Right ventricle myocardium inferior (tissue), 1 donor: Measurements from ENCODE around the gene C2orf80. TPM values are rescaled to one million over a fixed set of nuclear protein-coding genes. Genes with fewer than 3 reads are reported as not detected.

ENCODE experiments used
- ATAC-seq: fragments of 200-7000 bp; cut with Tn5 transposase; one replicate; pipeline ENCODE4 v1.9.1; 2020; ENCODE audit warnings: mild to moderate bottlenecking, moderate library complexity
- DNase-seq: peaks from one replicate; pipeline ENCODE4 v3.0.0; 2021; ENCODE audit errors: missing footprints
- intact Hi-C: fragments of 100-400 bp; cut with DNase I; formaldehyde crosslinking; loops from one replicate; pipeline ENCODE4 v1.11.0; 2022
- total RNA-seq: library from RNA; stranded (reverse); fragmentation: NEBNext Ultra II Directional; extraction: Animal tissue kit (Norgen Biotek cat#: 25700); gene quantifications from one replicate; pipeline ENCODE4 v1.2.1, GENCODE V29; 2021
- donor health status: DM: no; HTN: yes; CAD: no; lungs with severe emphysema.

Gene C2orf80
- total RNA-seq, 1 donor from 2014 or later, result not detected

DNA sequence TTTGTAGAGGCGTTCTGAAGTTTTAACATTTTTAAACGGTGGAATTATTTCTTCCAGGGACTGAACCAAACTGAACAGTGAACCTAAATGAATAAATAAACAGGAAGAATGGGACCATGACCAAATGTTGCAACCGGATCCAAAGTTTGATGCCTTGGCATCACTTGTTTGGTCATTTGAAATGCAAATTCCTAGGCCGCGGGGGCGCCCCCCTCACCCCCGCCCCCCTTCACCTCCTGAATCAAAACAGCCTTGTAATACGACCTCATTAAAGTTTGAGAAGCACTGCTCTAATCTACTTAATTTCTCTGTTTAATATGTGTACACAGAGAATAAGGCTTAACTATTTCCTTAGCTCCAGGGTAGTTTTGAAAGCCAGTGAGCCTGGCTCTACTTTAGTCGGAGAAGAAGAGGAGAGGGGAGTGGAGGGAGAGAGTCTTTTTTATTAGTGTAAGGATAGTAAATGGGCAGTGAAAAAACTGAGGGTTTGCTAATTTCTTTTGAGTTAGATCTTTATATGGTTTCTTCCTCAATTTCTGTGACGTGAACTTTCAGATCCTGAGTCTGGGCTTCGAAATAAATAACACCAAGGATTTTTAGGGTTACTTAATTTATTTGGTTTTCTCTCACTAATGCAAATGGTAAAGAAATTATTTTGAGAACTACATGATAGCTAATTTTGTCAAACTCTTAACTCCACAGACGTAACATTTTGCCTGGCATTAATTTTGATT is 5.7 kb downstream of the C2orf80 start:
- ATAC-seq (no peak), DNase-seq (no peak)
- intact Hi-C loops, result no loop called here

DNA sequence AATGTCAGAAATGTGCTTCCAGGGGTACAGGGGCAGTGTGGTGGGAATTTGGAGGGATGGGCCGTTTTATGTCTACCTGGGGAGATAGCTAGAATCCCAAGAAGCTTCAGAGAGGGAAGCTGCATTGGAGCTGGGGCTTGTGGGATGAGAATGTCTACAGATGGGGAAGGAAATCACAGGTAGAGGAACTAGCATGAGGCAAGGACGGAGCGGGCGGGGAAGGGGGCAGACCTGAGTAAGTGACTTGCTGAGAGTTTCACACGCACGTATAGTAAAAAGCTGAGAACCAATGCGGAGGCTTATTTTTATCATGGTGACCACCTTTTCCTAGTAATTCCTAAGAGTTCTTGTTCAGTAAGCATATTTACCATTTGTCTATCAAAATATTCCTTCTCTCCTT is 6.3 kb downstream of the C2orf80 start:
- DNase-seq (no peak), ATAC-seq (no peak)
- intact Hi-C loops, result no loop called here

DNA sequence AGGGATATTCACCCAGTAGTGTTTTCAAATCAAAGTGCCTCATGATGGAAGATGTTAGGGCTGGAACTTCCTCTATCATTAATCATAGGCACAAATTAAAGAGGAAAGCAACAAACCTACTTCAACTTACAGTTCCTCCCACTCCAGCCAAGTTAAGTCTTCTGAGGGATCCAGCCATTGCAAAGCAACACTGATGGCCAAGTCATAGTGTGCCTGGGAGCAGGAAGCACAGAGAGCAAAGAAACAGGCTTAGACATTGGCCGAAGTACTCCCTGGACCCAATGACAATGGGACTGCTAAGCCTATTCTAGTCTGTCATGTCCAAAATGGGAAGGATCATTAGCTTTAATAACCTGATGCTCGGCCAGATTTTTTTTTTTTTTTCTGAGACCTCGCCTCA is 7.0 kb downstream of the C2orf80 start:
- intact Hi-C loops, result no loop called here
- ATAC-seq, result no peak
- no peak for DNase-seq

DNA sequence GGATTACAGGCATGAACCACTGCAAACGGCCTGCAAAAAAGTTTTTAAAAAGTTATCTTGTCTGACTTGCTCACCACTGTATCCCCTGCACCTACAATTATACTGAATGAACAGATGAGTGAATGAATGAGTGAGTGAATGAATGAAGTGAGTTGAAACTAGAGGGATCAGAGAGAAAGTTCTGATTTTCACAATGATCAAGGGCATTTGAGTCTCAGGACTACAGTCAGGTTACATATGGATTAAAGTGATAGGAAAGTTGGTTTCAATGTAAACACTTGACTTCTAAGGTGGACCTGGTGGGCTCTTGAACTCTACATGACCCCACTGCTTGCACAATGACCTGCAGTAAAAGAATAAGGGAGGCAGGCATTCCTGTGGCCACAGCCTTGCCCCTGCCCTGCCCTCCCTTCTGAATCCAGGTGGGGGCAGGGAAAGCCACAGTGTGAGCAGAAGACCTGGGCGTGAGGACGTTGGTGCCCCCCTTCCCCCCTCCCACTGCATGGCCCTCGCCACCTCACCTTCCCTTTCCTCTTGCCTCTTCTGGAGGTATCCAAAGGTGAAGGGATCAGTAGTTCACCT is 10.7 kb downstream of the C2orf80 start:
- ATAC-seq, result no peak
- intact Hi-C loops, result loop anchor here (5.0 kb wide), 1 partner anchor 78 kb away; the partner anchor contains the start of gene IDH1
- no peak for DNase-seq

DNA sequence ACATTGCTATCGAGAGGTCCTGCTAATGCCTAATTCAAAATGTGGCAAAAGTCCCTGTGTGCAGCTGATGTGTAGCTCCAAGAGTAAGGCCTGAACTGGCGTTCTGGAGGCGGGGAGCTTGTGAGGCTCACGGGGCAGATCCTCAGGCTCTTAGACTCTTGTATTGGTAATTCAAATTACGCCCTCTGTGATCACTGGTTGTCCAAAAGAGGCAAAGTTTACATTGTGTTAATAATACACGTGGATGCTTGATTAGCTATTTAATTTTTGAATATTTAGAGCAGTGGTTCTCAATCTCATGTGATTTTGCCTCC is 14.0 kb downstream of the C2orf80 start:
- ATAC-seq (no peak), DNase-seq (no peak)
- intact Hi-C loops, result loop anchor here (5.0 kb wide), 1 partner anchor 82 kb away; the partner anchor contains the start of gene IDH1

DNA sequence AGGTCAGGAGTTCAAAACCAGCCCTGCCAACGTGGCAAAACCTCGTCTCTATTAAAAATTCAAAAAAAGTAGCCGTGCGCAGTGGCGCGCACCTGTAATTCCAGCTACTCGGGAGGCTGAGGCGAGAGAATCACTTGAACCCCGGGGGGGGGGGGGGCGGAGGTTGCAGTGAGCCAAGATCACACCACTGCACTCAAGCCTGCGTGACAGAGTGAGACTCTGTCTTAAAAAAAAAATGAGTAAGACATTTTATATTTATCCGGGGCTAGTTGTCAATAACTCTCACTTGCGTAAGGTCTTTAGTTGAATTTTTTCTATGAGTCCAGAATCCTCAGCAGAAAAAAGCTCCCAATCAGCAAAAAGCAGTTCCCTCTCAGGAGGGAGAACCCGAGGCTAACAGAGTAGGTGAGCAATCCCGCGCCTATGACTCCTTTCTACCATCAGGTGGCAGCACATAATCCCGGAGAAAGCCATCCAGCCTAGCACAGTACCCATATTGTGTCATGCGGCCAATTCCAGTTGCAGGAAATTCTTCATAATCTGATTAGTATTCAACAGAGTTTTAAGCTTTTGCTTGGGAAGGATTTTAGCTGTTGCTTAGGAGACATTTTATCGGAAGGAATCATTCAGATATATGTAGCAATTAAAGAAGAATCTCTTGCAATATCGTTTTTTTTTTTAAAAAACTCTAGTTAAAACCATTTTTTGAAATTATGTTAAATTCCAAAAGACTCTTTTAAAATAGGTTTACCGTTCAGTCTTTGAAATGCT is 14.6 kb downstream of the C2orf80 start:
- intact Hi-C loops, result loop anchor here (5.0 kb wide), 1 partner anchor 82 kb away; the partner anchor contains the start of gene IDH1
- ATAC-seq (peak; percentile 96), DNase-seq (no peak)

DNA sequence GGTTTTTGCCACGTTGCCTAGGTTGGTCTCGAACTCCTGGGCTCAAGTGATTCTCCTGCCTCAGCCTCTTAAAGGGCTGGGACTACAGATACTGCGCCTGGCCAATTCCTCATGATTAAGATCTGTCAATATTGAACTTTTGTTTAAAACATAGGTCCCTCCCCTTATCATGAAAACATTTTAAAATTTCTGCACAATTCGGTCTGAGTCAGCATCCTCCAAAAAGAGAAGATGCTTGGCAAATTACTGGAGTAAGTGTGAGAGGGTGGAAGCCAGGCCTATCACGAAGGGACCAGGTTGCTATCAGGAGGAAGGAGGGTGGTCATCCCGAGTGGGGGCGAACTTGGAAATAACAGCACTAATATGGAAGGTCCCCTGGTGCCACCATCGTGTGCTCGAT is 15.7 kb downstream of the C2orf80 start:
- ATAC-seq, result no peak
- intact Hi-C loops, result no loop called here
- no peak for DNase-seq

DNA sequence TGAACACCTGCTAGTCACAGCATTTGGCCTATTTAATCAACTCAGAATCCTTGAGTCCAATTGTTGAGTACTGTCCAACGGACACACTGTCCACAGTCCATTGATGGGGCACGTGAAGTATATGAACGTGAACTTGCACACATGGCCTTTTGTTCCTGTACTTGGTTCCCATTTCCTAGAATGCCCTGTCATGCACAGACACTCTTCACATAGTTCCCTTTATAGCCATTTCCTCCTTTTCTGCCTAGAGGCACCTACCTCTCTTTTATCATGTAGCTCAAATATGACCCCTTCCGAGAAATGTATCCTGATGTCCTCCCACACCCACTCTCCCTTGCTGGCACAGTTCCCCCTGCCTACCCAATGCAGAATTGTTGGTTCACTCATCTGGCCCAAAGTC is 17.7 kb downstream of the C2orf80 start:
- ATAC-seq, result peak; percentile 63
- intact Hi-C loops, result no loop called here
- DNase-seq, result no peak

DNA sequence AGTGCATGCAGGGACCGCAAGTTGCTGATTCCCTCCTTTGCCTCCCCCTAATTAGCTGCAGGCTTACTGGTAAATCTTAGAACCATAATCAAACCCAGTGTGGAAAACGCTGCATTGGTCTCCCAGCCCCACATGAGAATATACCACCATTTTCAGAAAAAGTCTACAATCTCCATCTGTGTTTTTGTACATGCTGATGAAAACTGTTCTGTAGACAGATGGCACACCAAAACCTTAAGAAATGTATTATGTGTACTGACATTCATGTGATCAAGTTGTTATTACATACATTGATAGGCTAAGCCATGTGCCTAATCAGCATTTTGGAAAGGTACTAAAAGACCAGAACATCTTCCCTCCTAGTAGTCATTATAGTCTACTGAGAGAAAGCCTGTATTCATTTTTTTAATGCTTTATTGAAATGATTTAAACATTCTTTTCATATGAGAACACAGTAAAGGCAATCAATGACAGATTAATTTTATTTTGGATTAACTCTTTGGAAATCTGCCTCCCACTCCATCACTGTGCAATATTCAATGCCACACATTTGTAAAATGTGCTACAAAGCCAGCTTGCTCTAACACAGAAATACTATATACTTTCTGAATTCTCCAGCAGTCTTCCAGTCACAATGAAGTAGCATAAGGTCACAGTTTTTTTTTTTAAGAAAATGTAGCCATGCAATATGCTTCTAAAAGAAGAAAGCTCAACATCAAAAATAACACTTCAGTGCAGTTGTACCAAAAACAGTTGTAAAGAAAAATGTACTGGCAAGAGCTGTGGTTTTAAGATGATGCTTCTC is 24.7 kb downstream of the C2orf80 start:
- DNase-seq, result no peak

DNA sequence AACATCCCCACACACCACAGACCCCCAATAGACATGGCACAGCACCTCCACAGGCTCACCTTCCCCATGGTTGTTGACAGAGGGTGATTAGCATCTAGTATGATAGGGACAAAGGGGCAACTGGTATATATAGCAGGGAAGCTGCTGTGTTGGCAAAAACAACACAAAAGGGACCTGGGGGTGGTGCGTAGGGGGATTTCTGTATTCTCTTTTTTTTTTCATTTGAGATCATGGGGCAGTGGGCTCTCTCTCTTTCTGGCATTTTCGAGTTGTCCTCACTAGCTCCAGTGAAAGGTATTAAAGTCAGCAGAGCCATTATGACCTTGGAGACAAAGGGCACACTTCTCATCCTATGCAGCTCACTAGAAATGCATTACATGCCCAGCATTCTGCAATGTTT is 26.3 kb downstream of the C2orf80 start, which contains the start of gene CRYGA:
Gene CRYGA, minus strand, starts transcription at position 101 of the 400 bp plus-strand sequence. Its CDS starts 33 bp downstream, at position 68.
- ATAC-seq, result no peak
- intact Hi-C loops, result no loop called here
- DNase-seq, result no peak

More for the DNA sequence above, 24.7 kb downstream of the C2orf80 start:
- no peak for ATAC-seq
- intact Hi-C loops, result no loop called here

DNA sequence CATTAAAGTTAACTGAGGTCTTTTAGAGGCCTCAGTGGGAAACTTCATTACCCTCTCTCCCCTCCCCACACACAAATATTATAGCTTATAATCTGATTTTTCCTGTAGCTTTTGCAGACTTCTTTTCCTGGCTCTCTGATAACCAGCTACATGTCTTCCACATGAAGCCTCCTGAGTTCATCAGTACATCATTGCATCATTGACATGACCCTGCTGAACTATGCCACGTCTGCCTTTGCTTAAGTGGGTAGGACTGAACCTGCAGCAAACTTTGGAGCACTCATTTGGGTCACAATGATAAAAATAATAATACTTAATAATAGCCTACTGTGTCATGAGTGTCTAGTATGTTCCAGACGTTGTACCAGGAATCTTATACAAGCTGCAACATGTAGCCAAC is 33.4 kb downstream of the C2orf80 start:
- ATAC-seq, result no peak
- intact Hi-C loops, result no loop called here
- DNase-seq, result no peak

DNA sequence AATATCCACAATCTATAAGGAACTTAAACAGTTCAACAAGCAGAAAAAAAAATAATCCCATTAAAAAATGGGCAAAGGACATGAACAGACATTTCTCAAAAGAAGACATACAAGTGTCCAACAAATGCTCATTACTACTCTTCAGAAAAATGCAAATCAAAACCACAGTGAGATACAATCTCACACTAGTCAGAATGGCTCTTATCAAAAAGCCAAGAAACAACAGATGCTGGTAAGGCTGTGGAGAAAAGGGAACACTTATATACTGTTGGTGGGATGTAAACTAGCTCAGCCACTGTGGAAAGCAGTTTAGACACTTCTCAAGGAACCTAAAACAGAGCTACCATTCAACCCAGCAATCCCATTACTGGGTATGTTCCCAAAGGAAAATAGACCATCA is 36.7 kb downstream of the C2orf80 start:
- intact Hi-C loops, result no loop called here
- DNase-seq (no peak), ATAC-seq (no peak)

DNA sequence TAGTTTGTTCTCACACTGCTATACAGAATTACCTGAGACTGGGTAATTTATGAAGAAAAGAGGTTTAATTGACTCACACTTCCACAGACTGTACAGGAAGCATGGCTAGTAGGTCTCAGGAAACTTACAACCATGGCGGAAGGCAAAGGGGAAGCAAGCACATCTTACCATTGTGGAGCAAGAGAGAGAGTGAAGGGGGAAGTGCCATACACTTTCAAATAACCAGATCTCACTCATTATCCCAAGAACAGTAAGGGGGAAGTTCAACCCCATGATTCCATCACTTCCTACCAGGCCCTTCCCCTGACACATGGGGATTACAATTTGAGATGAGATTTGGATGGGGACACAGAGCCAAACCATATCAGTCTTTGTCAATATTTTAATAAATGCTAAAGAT is 38.9 kb downstream of the C2orf80 start:
- DNase-seq (no peak), ATAC-seq (no peak)
- intact Hi-C loops, result no loop called here

DNA sequence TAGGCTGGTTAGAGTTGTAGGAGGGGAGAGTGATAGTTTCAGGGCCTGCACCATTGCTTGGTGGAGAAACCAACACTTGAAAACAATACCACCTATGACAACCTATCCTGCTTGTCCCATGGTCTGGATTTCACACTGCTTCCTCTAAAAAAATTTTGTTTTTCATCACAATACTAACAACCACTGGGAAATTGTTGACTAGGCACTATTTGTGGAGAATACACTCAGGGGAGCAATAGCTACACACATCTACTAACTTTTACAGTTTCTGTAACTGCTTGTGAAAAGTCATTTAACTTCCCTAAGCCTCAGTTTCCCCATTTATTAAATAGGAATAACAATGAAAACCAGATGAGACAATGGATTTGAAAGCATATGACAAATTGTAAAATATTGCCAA is 39.7 kb downstream of the C2orf80 start:
- no peak for ATAC-seq
- intact Hi-C loops, result no loop called here
- DNase-seq, result no peak

DNA sequence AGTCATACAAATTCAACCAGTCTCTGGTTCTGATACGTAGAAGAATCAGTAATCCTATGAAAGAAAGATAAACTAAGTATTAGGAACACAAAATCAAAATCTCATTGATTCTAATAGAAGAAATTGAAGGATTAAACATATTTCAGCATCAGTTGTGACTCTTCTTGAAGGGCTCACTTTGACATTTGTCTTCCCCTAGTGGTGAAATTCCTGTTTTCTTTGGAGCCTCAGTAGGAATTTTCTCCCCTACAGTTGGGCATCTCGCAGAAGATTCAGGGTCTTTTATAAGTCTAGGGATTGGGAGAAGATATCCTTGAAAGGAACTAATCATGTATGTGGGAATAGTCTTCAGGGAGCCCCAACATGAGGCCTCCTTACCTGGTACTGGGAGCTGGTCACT is 41.0 kb downstream of the C2orf80 start:
- DNase-seq (no peak), ATAC-seq (no peak)
- intact Hi-C loops, result no loop called here

DNA sequence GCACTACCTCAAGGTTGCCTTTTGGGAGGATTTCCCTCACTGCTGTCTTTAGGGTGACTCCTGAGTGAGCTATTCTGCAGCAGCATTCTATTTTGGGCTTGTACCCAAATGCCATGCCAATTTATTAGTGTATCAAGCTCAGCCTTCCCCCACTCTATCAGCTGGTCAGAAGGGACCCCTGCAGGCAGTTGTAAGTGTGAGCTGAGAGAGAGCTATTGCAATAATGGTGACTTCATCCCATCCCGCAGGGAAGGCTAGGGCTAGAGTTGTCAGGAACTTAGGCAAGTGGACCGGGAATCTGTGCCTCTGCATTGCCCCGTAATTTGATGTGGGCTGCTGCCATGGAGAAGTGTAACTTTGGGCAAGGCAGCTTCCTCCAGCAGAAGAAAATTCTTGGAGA is 42.1 kb downstream of the C2orf80 start:
- intact Hi-C loops, result no loop called here
- ATAC-seq (no peak), DNase-seq (no peak)

DNA sequence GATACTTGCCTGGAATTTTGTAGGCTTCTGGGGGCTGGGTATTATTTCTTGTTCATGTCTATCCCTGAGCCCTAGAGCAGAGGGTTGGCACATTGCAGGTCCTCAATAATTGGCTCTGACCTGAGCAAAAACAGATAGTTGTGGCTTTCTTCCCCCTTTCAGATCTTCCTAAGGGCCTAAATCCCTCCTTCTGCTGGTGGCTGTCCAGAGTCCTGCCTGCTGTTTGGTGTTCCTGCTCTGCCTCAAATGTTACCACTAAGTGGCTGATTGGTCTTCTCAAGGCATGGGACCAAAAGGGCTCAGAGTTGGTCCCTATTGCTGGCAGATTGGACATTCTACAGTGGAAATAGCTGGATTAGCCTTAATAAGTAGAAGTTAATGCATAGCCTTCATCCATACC is 42.8 kb downstream of the C2orf80 start:
- DNase-seq, result no peak
- ATAC-seq, result no peak
- intact Hi-C loops, result no loop called here

DNA sequence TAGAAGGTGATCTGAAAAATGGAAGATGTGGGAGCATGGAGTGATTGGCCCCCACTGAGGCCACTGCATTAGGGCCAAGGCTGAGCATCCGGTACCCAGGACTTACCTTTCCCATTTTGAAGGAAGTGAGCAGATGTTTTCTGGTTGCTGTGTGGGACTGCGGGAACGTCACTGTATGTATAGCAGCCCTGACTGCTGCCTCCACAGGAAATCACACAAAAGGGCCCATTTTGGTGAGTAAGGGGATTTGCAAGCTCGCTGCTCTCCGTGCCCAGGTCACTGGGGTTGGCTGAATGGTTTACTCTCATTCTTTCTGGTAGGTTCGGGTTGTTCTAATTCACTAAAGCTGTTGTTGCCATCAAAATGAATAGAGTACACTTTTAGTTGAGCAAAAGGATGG is 43.8 kb downstream of the C2orf80 start, which contains the start of gene CRYGB:
Gene CRYGB, minus strand, starts transcription at position 153 of the 400 bp plus-strand sequence. Its CDS starts 38 bp downstream, at position 115.
- intact Hi-C loops, result no loop called here
- DNase-seq (no peak), ATAC-seq (no peak)
